OCI-LY7 (cell line): ENCODE data around the gene MNT. TPM values are rescaled to one million over a fixed set of nuclear protein-coding genes. Genes with fewer than 3 reads are reported as not detected.

Source experiments
- BruUV-seq: library from RNA; stranded (reverse); fragments of 400-500 nt; replicated peaks from 2 replicates; lab custom pipeline; 2021; lab: Mats Ljungman, UMichigan
- CTCF ChIA-PET: fragments of 300-600 bp; sonication (Branson Sonifier 250); formaldehyde crosslinking; loops from one replicate; lab custom pipeline; 2022; ENCODE audit warnings: antibody characterized with exemption; ENCODE audit not compliant: unreplicated experiment; lab: Charles Lee
- POLR2A ChIA-PET: fragments of 300-600 bp; sonication (Branson Sonifier 250); formaldehyde crosslinking; loops from one replicate; lab custom pipeline; 2022; ENCODE audit warnings: antibody characterized with exemption; lab: Charles Lee
- DNase-seq: peaks from one replicate; pipeline ENCODE4 v3.0.0-alpha.2; 2015; ENCODE audit warnings: low spot score
- H2AFZ ChIP-seq: fragments of 200-600 bp; sonication (generic), shearing (Covaris generic); 2 replicates; pipeline ENCODE4 v1.6.1; 2014; ENCODE audit warnings: mild to moderate bottlenecking, antibody characterized with exemption, low read length, moderate library complexity
- H3K27ac ChIP-seq: fragments of 200-600 bp; sonication (generic); 2 replicates; pipeline ENCODE4 v1.5.1; 2014; ENCODE audit warnings: mixed run types, low read depth, mild to moderate bottlenecking, moderate library complexity, low read length, inconsistent platforms; ENCODE audit not compliant: poor library complexity, severe bottlenecking
- H3K36me3 ChIP-seq: fragments of 200-600 bp; sonication (generic); 2 replicates; pipeline ENCODE4 v1.6.1; 2014; ENCODE audit warnings: mild to moderate bottlenecking, antibody characterized with exemption, low read length, moderate library complexity, mixed read lengths; ENCODE audit not compliant: insufficient read depth
- H3K4me1 ChIP-seq: fragments of 200-600 bp; sonication (generic); 2 replicates; pipeline ENCODE4 v1.5.1; 2014; ENCODE audit warnings: mild to moderate bottlenecking, low read length; ENCODE audit not compliant: insufficient read depth, poor library complexity, severe bottlenecking
- H3K4me2 ChIP-seq: fragments of 200-600 bp; sonication (generic); 2 replicates; pipeline ENCODE4 v1.6.1; 2014; ENCODE audit warnings: mild to moderate bottlenecking, low read length
- H3K4me3 ChIP-seq: fragments of 200-600 bp; sonication (generic); 2 replicates; pipeline ENCODE4 v1.5.1; 2014; ENCODE audit warnings: mild to moderate bottlenecking, low read depth, low read length; ENCODE audit not compliant: poor library complexity, severe bottlenecking
- H3K79me2 ChIP-seq: fragments of 200-600 bp; sonication (generic); 2 replicates; pipeline ENCODE4 v1.6.1; 2016; ENCODE audit warnings: low read depth, mild to moderate bottlenecking, low read length, moderate library complexity, mixed read lengths; ENCODE audit not compliant: insufficient read depth
- H3K9me2 ChIP-seq: fragments of 200-600 bp; sonication (generic); 2 replicates; pipeline ENCODE4 v1.6.1; 2016; ENCODE audit warnings: mild to moderate bottlenecking, low read length, mixed read lengths; ENCODE audit not compliant: insufficient read depth
- H3K9me3 ChIP-seq: fragments of 200-600 bp; sonication (generic); 2 replicates; pipeline ENCODE4 v1.6.1; 2014; ENCODE audit warnings: mild to moderate bottlenecking, mixed run types, low read length, mixed read lengths
- H4K20me1 ChIP-seq: fragments of 200-600 bp; sonication (generic); 2 replicates; pipeline ENCODE4 v1.6.1; 2014; ENCODE audit warnings: mild to moderate bottlenecking, antibody characterized with exemption, low read length, moderate library complexity, mixed read lengths; ENCODE audit not compliant: insufficient read depth
- EZH2phosphoT487 ChIP-seq: fragments of 200-600 bp; sonication (generic); IDR thresholded peaks from 2 replicates; pipeline ENCODE4 v1.6.1; 2018; ENCODE audit warnings: low read depth, borderline replicate concordance, mild to moderate bottlenecking, mixed run types, antibody characterized with exemption, low read length, moderate library complexity, mixed read lengths
- intact Hi-C: fragments of 100-400 bp; cut with micrococcal nuclease; formaldehyde crosslinking; loops from one replicate; pipeline ENCODE4 v1.10.0; 2022; ENCODE audit not compliant: unreplicated experiment
- total RNA-seq, 2 experiments: library from RNA; depleted of rRNA in 1 of 2; stranded (reverse); fragments of >200 nt in 1 of 2; shearing (Covaris generic) in 1 of 2; gene quantifications; 2 replicates each; pipeline ENCODE4 v1.2.3, GENCODE V29; 2014 to 2022
- TF ChIP-seq, protein P1 (sequence below): fragments of 200-600 bp; sonication (generic); conservative IDR thresholded peaks from 2 replicates; pipeline ENCODE4 v1.5.1; 2014; ENCODE audit warnings: mild to moderate bottlenecking, antibody characterized with exemption, low read length, moderate library complexity, mixed read lengths

MNT gene
- total RNA-seq, 2 experiments from 2014 or later, result 22.2 to 60.0 TPM

- TF ChIP-seq EZH2phosphoT487, result no peak
- TF ChIP-seq, protein P1, sequence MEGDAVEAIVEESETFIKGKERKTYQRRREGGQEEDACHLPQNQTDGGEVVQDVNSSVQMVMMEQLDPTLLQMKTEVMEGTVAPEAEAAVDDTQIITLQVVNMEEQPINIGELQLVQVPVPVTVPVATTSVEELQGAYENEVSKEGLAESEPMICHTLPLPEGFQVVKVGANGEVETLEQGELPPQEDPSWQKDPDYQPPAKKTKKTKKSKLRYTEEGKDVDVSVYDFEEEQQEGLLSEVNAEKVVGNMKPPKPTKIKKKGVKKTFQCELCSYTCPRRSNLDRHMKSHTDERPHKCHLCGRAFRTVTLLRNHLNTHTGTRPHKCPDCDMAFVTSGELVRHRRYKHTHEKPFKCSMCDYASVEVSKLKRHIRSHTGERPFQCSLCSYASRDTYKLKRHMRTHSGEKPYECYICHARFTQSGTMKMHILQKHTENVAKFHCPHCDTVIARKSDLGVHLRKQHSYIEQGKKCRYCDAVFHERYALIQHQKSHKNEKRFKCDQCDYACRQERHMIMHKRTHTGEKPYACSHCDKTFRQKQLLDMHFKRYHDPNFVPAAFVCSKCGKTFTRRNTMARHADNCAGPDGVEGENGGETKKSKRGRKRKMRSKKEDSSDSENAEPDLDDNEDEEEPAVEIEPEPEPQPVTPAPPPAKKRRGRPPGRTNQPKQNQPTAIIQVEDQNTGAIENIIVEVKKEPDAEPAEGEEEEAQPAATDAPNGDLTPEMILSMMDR, result no peak
- 0 out of 2 replicates have a peak, but pooled peaks cover 2% of the 10 kb centered on the region for H3K36me3 ChIP-seq
- H4K20me1 ChIP-seq, result no peaks in the 10 kb centered on the region
- H3K9me2 ChIP-seq, result no peaks in the 10 kb centered on the region
- no peak overlapping the region for H3K27ac ChIP-seq
- H3K4me3 ChIP-seq, result peak overlapping the region; percentile 31
- intact Hi-C loops, result no loop called here
- ChIA-PET POLR2A (no interaction called here), CTCF (interaction anchor here (1.5 kb wide), 1 partner anchor 14 kb away, joined by 6 read pairs; no protein-coding TSS in a partner anchor)
- H3K4me1 ChIP-seq, result peaks cover 41% of the 10 kb centered on the region
- no peaks in the 10 kb centered on the region for H3K9me3 ChIP-seq
- DNase-seq, result peak; percentile 50
- H2AFZ ChIP-seq, result peak overlapping the region; percentile 2; the same call in 1 of the 2 replicates
- peak overlapping the region; percentile 63 for H3K4me2 ChIP-seq
- no TSS peak for BruUV-seq
- H3K79me2 ChIP-seq, result peaks cover 4% of the 10 kb centered on the region; the same call in 1 of the 2 replicates
These were observed 4.2 kb downstream of the MNT start for GRCh38 chr17:2396568-2397246.

GRCh38 chr17:2396192-2396567 lies 4.7 kb downstream of the MNT start:
- H2AFZ ChIP-seq, result no peak overlapping the region; the same call in 1 of the 2 replicates
- no peaks in the 10 kb centered on the region for H3K9me3 ChIP-seq
- intact Hi-C loops, result no loop called here
- peaks cover 9% of the 10 kb centered on the region; the same call in 1 of the 2 replicates for H3K79me2 ChIP-seq
- CTCF ChIA-PET, result interaction anchor here (1.5 kb wide), 1 partner anchor 13 kb away, joined by 6 read pairs; no protein-coding TSS in a partner anchor
- no TSS peak for BruUV-seq
- no peak for DNase-seq
- POLR2A ChIA-PET, result no interaction called here
- peak overlapping the region; percentile 63 for H3K4me2 ChIP-seq
- no peaks in the 10 kb centered on the region for H3K9me2 ChIP-seq
- no peaks in the 10 kb centered on the region for H4K20me1 ChIP-seq
- H3K27ac ChIP-seq, result no peak overlapping the region
- H3K36me3 ChIP-seq, result 0 out of 2 replicates have a peak, but pooled peaks cover 2% of the 10 kb centered on the region
- H3K4me3 ChIP-seq, result peak overlapping the region; percentile 31
- H3K4me1 ChIP-seq, result peaks cover 46% of the 10 kb centered on the region
- no peak for TF ChIP-seq EZH2phosphoT487
- TF ChIP-seq, protein P1, result no peak
